HEK293 (cell line): Measurements from ENCODE around the gene SLC22A3.

Source experiments
- CTCF ChIP-seq: fragments of 450-650 bp; formaldehyde crosslinking; IDR thresholded peaks from 2 replicates; pipeline ENCODE4 v1.5.1; 2016; ENCODE audit warnings: missing biosample characterization, missing genetic modification characterization
- HOXD13 ChIP-seq: sonication (generic); formaldehyde crosslinking; IDR thresholded peaks from 2 replicates; pipeline ENCODE4 v1.8.0; 2022; ENCODE audit warnings: missing genetic modification reagents, borderline replicate concordance
- PRDM1 ChIP-seq: fragments of 450-650 bp; formaldehyde crosslinking; IDR thresholded peaks from 2 replicates; pipeline ENCODE4; 2016; ENCODE audit warnings: missing biosample characterization, missing genetic modification characterization
- ZNF10 ChIP-seq: fragments of 450-650 bp; formaldehyde crosslinking; IDR thresholded peaks from 2 replicates; pipeline ENCODE4 v1.5.1; 2017; ENCODE audit warnings: missing biosample characterization, missing genetic modification characterization
- ZNF121 ChIP-seq: fragments of 450-650 bp; formaldehyde crosslinking; IDR thresholded peaks from 2 replicates; pipeline ENCODE4 v1.5.1; 2016; ENCODE audit warnings: missing biosample characterization, missing genetic modification characterization
- ZNF280C ChIP-seq: fragments of 450-650 bp; formaldehyde crosslinking; IDR thresholded peaks from 2 replicates; pipeline ENCODE4 v1.5.1; 2016; ENCODE audit warnings: missing biosample characterization, missing genetic modification characterization
- ZNF426 ChIP-seq: fragments of 450-650 bp; formaldehyde crosslinking; IDR thresholded peaks from 2 replicates; pipeline ENCODE4 v1.5.1; 2017; ENCODE audit warnings: missing biosample characterization, missing genetic modification characterization, mild to moderate bottlenecking, inconsistent platforms, moderate library complexity
- ZNF433 ChIP-seq: fragments of 450-650 bp; formaldehyde crosslinking; IDR thresholded peaks from 2 replicates; pipeline ENCODE4 v1.5.1; 2016; ENCODE audit warnings: missing biosample characterization, missing genetic modification characterization, low read depth
- ZNF654 ChIP-seq: fragments of 450-650 bp; formaldehyde crosslinking; IDR thresholded peaks from 2 replicates; pipeline ENCODE4 v1.5.1; 2016; ENCODE audit warnings: low read depth, missing biosample characterization, missing genetic modification characterization
- ZNF837 ChIP-seq: fragments of 450-650 bp; formaldehyde crosslinking; IDR thresholded peaks from 2 replicates; pipeline ENCODE4 v1.5.1; 2016; ENCODE audit warnings: missing biosample characterization, missing genetic modification characterization

- TF ChIP-seq ZNF837 (tag by site-specific recombination): no peak
- TF ChIP-seq CTCF (tag by site-specific recombination): no peak
- TF ChIP-seq ZNF654 (tag by site-specific recombination): no peak
- no peak for TF ChIP-seq ZNF121 (tag by site-specific recombination)
- TF ChIP-seq PRDM1 (tag by site-specific recombination): no peak
- no peak for TF ChIP-seq ZNF433 (tag by site-specific recombination)
- TF ChIP-seq ZNF280C (tag by site-specific recombination): no peak
- no peak for TF ChIP-seq ZNF426 (tag by site-specific recombination)
- TF ChIP-seq HOXD13: no peak
- no peak for TF ChIP-seq ZNF10
Observed at GRCh38 chr6:160316261-160316660, 31.9 kb upstream of the SLC22A3 start.
